ENCODE measurements around the gene GPR83.

- TF ChIP-seq CTCF (IDR thresholded peaks at IDR 0.05; ENCODE audit: low read length) (no peak), EZH2 (IDR thresholded peaks at IDR 0.05; ENCODE audit: borderline replicate concordance, low read length) (no peak)
Observed at GRCh38 chr11:94332814-94333213, 68.4 kb downstream of the GPR83 start.
